DOHH2 (cell line): ENCODE results near the gene HLA-G.
"Not testable (repeated sequence)": the region's sequence is repeated elsewhere in the genome, so short reads cannot be mapped to it uniquely, and the experiment has no call there.

Experiments used
- H3F3A ChIP-seq: fragments of 200-600 bp; sonication (generic), shearing (Covaris generic); 2 replicates; pipeline ENCODE4 v1.6.0; 2016; ENCODE audit warnings: antibody characterized with exemption, mild to moderate bottlenecking; ENCODE audit not compliant: control insufficient read depth, insufficient read depth
- H3K27ac ChIP-seq: fragments of 200-600 bp; sonication (generic); 2 replicates; pipeline ENCODE4 v1.5.1; 2014; ENCODE audit warnings: low read depth, mild to moderate bottlenecking, low read length, moderate library complexity
- H3K27me3 ChIP-seq: fragments of 200-600 bp; sonication (generic); 2 replicates; pipeline ENCODE4 v1.6.1; 2014; ENCODE audit warnings: mild to moderate bottlenecking, low read length, mixed read lengths; ENCODE audit not compliant: control insufficient read depth
- H3K36me3 ChIP-seq: fragments of 200-600 bp; sonication (generic); 2 replicates; pipeline ENCODE4 v1.6.1; 2014; ENCODE audit warnings: mild to moderate bottlenecking, low read length, moderate library complexity, mixed read lengths; ENCODE audit not compliant: control insufficient read depth
- H3K4me1 ChIP-seq: fragments of 200-600 bp; sonication (generic); 2 replicates; pipeline ENCODE4 v1.6.1; 2014; ENCODE audit warnings: mild to moderate bottlenecking, low read length, mixed read lengths; ENCODE audit not compliant: control insufficient read depth
- H3K4me2 ChIP-seq: fragments of 200-600 bp; sonication (generic); 2 replicates; pipeline ENCODE4 v1.6.0; 2014; ENCODE audit warnings: mild to moderate bottlenecking, low read length, moderate library complexity
- H3K4me3 ChIP-seq: fragments of 200-600 bp; sonication (generic); 2 replicates; pipeline ENCODE4 v1.5.1; 2014; ENCODE audit warnings: mild to moderate bottlenecking, low read length, mixed read lengths
- H3K79me2 ChIP-seq: fragments of 200-600 bp; sonication (generic); 2 replicates; pipeline ENCODE4 v1.6.1; 2014; ENCODE audit warnings: mild to moderate bottlenecking, low read length, mixed read lengths; ENCODE audit not compliant: control insufficient read depth
- H3K9me2 ChIP-seq: fragments of 200-600 bp; sonication (generic); replicated peaks from 2 replicates; pipeline ENCODE4 v1.6.1; 2014; ENCODE audit warnings: mild to moderate bottlenecking, low read length, mixed read lengths; ENCODE audit not compliant: control insufficient read depth
- H3K9me3 ChIP-seq: fragments of 200-600 bp; sonication (generic); 2 replicates; pipeline ENCODE4 v1.6.1; 2014; ENCODE audit warnings: antibody characterized with exemption, low read length, mixed read lengths; ENCODE audit not compliant: control insufficient read depth, insufficient read depth
- H4K20me1 ChIP-seq: fragments of 200-600 bp; sonication (generic); 2 replicates; pipeline ENCODE4 v1.6.0; 2014; ENCODE audit warnings: low read depth, mild to moderate bottlenecking, antibody characterized with exemption, low read length, moderate library complexity; ENCODE audit not compliant: control insufficient read depth, insufficient read depth
- EZH2phosphoT487 ChIP-seq: fragments of 200-600 bp; sonication (generic); IDR thresholded peaks from 2 replicates; pipeline ENCODE4 v1.6.1; 2017; ENCODE audit warnings: borderline replicate concordance, mild to moderate bottlenecking, antibody characterized with exemption, low read length, moderate library complexity, mixed read lengths
- TF ChIP-seq, protein P1 (sequence below): fragments of 200-600 bp; sonication (generic); IDR thresholded peaks from one replicate; pipeline ENCODE4 v1.5.1; 2014; ENCODE audit warnings: antibody characterized with exemption, mild to moderate bottlenecking, low read depth, low read length; ENCODE audit not compliant: poor library complexity, severe bottlenecking

The HLA-G gene

DNA sequence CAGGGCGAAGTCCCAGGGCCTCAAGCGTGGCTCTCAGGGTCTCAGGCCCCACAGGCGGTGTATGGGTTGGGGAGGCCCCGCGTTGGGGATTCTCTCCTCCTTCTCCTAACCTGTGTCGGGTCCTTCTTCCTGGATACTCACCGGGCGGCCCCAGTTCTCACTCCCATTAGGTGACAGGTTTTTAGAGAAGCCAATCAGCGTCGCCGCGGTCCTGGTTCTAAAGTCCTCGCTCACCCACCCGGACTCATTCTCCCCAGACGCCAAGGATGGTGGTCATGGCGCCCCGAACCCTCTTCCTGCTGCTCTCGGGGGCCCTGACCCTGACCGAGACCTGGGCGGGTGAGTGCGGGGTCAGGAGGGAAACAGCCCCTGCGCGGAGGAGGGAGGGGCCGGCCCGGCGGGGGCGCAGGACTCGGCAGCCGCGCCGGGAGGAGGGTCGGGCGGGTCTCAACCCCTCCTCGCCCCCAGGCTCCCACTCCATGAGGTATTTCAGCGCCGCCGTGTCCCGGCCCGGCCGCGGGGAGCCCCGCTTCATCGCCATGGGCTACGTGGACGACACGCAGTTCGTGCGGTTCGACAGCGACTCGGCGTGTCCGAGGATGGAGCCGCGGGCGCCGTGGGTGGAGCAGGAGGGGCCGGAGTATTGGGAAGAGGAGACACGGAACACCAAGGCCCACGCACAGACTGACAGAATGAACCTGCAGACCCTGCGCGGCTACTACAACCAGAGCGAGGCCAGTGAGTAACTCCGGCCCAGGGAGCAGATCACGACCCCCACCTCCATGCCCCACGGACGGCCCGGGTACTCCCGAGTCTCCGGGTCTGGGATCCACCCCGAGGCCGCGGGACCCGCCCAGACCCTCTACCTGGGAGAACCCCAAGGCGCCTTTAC is at the start of gene HLA-G:
HLA-G (plus strand) TSS at position 247 of the 892 bp plus-strand sequence; CDS start at position 267, 20 bp downstream.
- Histone ChIP-seq H3K27me3 (no peaks in the 10 kb centered on the region), H3K4me2 (no peak within 1 kb of the TSS), H3K79me2 (no peaks in the 10 kb centered on the region), H3K9me3 (no peaks in the 10 kb centered on the region), H3K4me1 (peaks cover 18% of the 10 kb centered on the region), H3K27ac (no peak within 1 kb of the TSS), H3K9me2 (no peaks in the 10 kb centered on the region), H3K36me3 (no peaks in the 10 kb centered on the region), H3F3A (no peaks in the 10 kb centered on the region), H4K20me1 (no peaks in the 10 kb centered on the region), H3K4me3 (no peak within 1 kb of the TSS)
- TF ChIP-seq, protein P1, sequence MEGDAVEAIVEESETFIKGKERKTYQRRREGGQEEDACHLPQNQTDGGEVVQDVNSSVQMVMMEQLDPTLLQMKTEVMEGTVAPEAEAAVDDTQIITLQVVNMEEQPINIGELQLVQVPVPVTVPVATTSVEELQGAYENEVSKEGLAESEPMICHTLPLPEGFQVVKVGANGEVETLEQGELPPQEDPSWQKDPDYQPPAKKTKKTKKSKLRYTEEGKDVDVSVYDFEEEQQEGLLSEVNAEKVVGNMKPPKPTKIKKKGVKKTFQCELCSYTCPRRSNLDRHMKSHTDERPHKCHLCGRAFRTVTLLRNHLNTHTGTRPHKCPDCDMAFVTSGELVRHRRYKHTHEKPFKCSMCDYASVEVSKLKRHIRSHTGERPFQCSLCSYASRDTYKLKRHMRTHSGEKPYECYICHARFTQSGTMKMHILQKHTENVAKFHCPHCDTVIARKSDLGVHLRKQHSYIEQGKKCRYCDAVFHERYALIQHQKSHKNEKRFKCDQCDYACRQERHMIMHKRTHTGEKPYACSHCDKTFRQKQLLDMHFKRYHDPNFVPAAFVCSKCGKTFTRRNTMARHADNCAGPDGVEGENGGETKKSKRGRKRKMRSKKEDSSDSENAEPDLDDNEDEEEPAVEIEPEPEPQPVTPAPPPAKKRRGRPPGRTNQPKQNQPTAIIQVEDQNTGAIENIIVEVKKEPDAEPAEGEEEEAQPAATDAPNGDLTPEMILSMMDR: no peak
- TF ChIP-seq EZH2phosphoT487: no peak

DNA sequence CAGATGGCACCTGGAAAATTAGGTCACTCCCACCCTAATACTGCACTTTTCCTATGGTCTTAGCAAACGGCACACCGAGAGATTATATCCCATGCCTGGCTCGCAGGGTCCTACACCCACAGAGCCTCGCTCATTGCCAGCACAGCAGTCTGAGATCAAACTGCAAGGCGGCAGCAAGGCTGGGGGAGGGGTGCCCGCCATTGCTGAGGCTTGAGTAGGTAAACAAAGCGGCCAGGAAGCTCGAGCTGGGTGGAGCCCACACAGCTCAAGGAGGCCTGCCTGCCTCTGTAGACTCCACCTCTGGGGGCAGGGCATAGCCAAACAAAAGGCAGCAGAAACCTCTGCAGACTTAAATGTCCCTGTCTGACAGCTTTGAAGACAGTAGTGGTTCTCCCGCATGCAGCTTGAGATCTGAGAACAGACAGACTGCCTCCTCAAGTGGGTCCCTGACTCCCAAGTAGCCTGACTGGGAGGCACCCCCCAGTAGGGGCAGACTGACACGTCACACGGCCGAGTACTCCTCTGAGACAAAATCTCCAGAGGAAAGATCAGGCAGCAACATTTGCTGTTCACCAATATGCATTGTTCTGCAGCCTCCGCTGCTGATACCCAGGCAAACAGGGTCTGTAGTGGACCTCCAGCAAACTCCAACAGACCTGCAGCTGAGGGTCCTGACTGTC is 47.5 kb upstream of the HLA-G start:
- H3K4me2 ChIP-seq, H4K20me1 ChIP-seq, H3K36me3 ChIP-seq, H3F3A ChIP-seq, H3K9me2 ChIP-seq, H3K79me2 ChIP-seq, H3K9me3 ChIP-seq, H3K4me1 ChIP-seq, H3K4me3 ChIP-seq, H3K27me3 ChIP-seq, H3K27ac ChIP-seq: not testable (repeated sequence)

DNA sequence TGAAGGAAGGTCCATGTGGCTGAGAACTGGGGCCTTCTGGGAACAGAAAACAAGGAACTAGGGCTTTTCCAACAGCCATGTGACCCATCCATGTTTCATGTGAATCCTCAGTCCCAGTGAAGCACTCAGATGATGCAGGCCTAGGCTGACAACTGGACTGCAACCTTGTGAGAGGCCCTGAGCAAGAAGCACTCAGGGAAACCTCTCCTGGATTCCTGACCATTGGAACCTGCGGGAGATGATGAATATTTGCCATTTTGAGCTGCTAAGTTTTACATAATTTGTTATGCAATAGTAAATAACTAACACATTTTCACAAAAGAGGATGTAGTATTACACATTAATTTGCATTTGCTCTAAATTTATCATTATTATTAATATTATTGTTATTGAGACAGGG is 38.4 kb upstream of the HLA-G start:
- Histone ChIP-seq H3K4me3 (no peak overlapping the region), H3K9me2 (no peaks in the 10 kb centered on the region), H3K36me3 (no peaks in the 10 kb centered on the region), H3F3A (no peaks in the 10 kb centered on the region), H3K27ac (no peak overlapping the region), H3K27me3 (peaks cover 27% of the 10 kb centered on the region), H3K79me2 (no peaks in the 10 kb centered on the region), H3K9me3 (peaks cover 7% of the 10 kb centered on the region; the same call in 1 of the 2 replicates), H3K4me1 (no peaks in the 10 kb centered on the region), H4K20me1 (no peaks in the 10 kb centered on the region), H3K4me2 (no peak overlapping the region)
- TF ChIP-seq EZH2phosphoT487: no peak
- TF ChIP-seq, protein P1: no peak

DNA sequence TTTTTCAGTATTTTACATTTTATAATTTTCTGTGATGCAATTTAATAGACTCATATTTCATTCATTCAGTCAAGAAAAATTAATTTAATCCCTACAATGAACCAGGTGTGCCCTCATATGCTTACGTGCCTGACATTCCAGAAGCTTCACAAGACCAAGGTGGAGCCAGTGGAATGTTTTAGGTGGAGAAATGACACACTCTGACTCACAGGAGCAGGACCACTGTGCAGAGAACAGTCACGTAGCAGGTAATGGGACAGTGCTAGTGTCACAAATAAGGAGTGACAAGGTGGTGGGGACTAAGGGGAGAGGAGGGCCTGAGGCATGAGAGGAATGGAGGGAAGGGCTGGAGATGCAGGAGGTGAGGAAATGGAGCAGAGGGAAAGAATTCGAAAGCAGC is 37.0 kb upstream of the HLA-G start:
- H3F3A ChIP-seq: no peaks in the 10 kb centered on the region
- no peak overlapping the region for H3K27ac ChIP-seq
- no peaks in the 10 kb centered on the region for H3K9me2 ChIP-seq
- no peak overlapping the region for H3K4me2 ChIP-seq
- no peaks in the 10 kb centered on the region for H3K4me1 ChIP-seq
- H3K27me3 ChIP-seq: peaks cover 32% of the 10 kb centered on the region
- H4K20me1 ChIP-seq: no peaks in the 10 kb centered on the region
- H3K79me2 ChIP-seq: no peaks in the 10 kb centered on the region
- no peak for TF ChIP-seq EZH2phosphoT487
- TF ChIP-seq, protein P1: no peak
- no peak overlapping the region for H3K4me3 ChIP-seq
- no peaks in the 10 kb centered on the region for H3K36me3 ChIP-seq
- H3K9me3 ChIP-seq: peaks cover 7% of the 10 kb centered on the region; the same call in 1 of the 2 replicates
